HT-29 (cell line): ENCODE results near the gene C17orf100. TPM values are rescaled to one million over a fixed set of nuclear protein-coding genes. Genes with fewer than 3 reads are reported as not detected.

Experiments
- DNase-seq: peaks from one replicate; pipeline ENCODE4 v3.0.0-alpha.2; 2015; ENCODE audit warnings: low spot score
- total RNA-seq: library from RNA; depleted of rRNA; stranded (reverse); fragments of >200 nt; shearing (Covaris generic); gene quantifications from 2 replicates; pipeline ENCODE4 v1.2.3, GENCODE V29; 2014

The C17orf100 gene
- total RNA-seq, 1 experiment from 2014 or later = 1.1 TPM

GRCh38 chr17:6669479-6670212 lies 18.1 kb downstream of the C17orf100 start:
- DNase-seq = no peak

- DNase-seq = no peak
These were observed 19.0 kb downstream of the C17orf100 start for GRCh38 chr17:6670571-6670970.

- DNase-seq = no peak
These were observed 19.4 kb downstream of the C17orf100 start for GRCh38 chr17:6670999-6671398.

- DNase-seq = no peak
These were observed 19.9 kb downstream of the C17orf100 start for GRCh38 chr17:6671431-6671830.

- no peak for DNase-seq
These were observed 23.0 kb downstream of the C17orf100 start for GRCh38 chr17:6674586-6674985.

GRCh38 chr17:6675201-6675825 lies 23.8 kb downstream of the C17orf100 start:
- DNase-seq = no peak

GRCh38 chr17:6676802-6677157 lies 25.2 kb downstream of the C17orf100 start:
- no peak for DNase-seq

- DNase-seq = no peak
These were observed 25.7 kb downstream of the C17orf100 start for GRCh38 chr17:6677158-6677831.

- DNase-seq = no peak
These were observed 26.4 kb downstream of the C17orf100 start for GRCh38 chr17:6677946-6678345.

- DNase-seq = no peak
These were observed 27.7 kb downstream of the C17orf100 start for GRCh38 chr17:6679241-6679640.

GRCh38 chr17:6681176-6681575 lies 29.6 kb downstream of the C17orf100 start:
- DNase-seq = no peak

GRCh38 chr17:6681671-6682070 lies 30.1 kb downstream of the C17orf100 start:
- DNase-seq = no peak

GRCh38 chr17:6682339-6682738 lies 30.8 kb downstream of the C17orf100 start:
- DNase-seq = no peak

GRCh38 chr17:6683081-6683684 lies 31.6 kb downstream of the C17orf100 start:
- DNase-seq = no peak

- DNase-seq = no peak
These were observed 32.3 kb downstream of the C17orf100 start for GRCh38 chr17:6683730-6684459.

GRCh38 chr17:6684460-6684783 lies 32.9 kb downstream of the C17orf100 start:
- no peak for DNase-seq

- DNase-seq = no peak
These were observed 33.6 kb downstream of the C17orf100 start for GRCh38 chr17:6684881-6685767.

- DNase-seq = no peak
These were observed 34.5 kb downstream of the C17orf100 start for GRCh38 chr17:6686026-6686425.

- no peak for DNase-seq
These were observed 37.4 kb downstream of the C17orf100 start for GRCh38 chr17:6688944-6689343.

- DNase-seq = no peak
These were observed 39.1 kb downstream of the C17orf100 start for GRCh38 chr17:6690641-6691040.

GRCh38 chr17:6691546-6691945 lies 40.0 kb downstream of the C17orf100 start:
- DNase-seq = no peak
